ENCODE data around the gene PIK3C2G.

Gene PIK3C2G

GRCh38 chr12:18294889-18295288, 33.6 kb downstream of the PIK3C2G start:
- no peaks in the 10 kb centered on the region for H3F3A ChIP-seq (ENCODE audit: control insufficient read depth, insufficient read depth)
- no peaks in the 10 kb centered on the region for H3K9me3 ChIP-seq (ENCODE audit: control insufficient read depth, insufficient read depth, low read length)
- TF ChIP-seq EZH2phosphoT487 (IDR thresholded peaks at IDR 0.05; ENCODE audit: borderline replicate concordance, low read length), result no peak
- no peak for TF ChIP-seq CTCF (IDR thresholded peaks at IDR 0.05; ENCODE audit: low read depth, low read length, poor library complexity, severe bottlenecking)
- no peaks in the 10 kb centered on the region for H4K20me1 ChIP-seq (ENCODE audit: control insufficient read depth, insufficient read depth, low read depth, low read length)
- H3K36me3 ChIP-seq (ENCODE audit: control insufficient read depth, low read length), result no peaks in the 10 kb centered on the region
- no peak overlapping the region for H3K27ac ChIP-seq (ENCODE audit: low read depth, low read length)
- H3K27me3 ChIP-seq (ENCODE audit: control insufficient read depth, low read length), result no peaks in the 10 kb centered on the region
- H3K4me2 ChIP-seq (ENCODE audit: low read length), result no peak overlapping the region
- no peaks in the 10 kb centered on the region for H3K4me1 ChIP-seq (ENCODE audit: control insufficient read depth, low read length)
- H3K4me3 ChIP-seq (ENCODE audit: low read length), result no peak overlapping the region
- no peaks in the 10 kb centered on the region for H3K79me2 ChIP-seq (ENCODE audit: control insufficient read depth, low read length)
- H3K9me2 ChIP-seq (replicated peaks; ENCODE audit: control insufficient read depth, low read length), result no peaks in the 10 kb centered on the region

- Histone ChIP-seq H3K4me2 (ENCODE audit: low read length) (no peak overlapping the region), H3K9me2 (replicated peaks; ENCODE audit: control insufficient read depth, low read length) (no peaks in the 10 kb centered on the region), H3K79me2 (ENCODE audit: control insufficient read depth, low read length) (no peaks in the 10 kb centered on the region), H3K4me3 (ENCODE audit: low read length) (no peak overlapping the region), H3K4me1 (ENCODE audit: control insufficient read depth, low read length) (no peaks in the 10 kb centered on the region), H3K36me3 (ENCODE audit: control insufficient read depth, low read length) (no peaks in the 10 kb centered on the region), H3F3A (ENCODE audit: control insufficient read depth, insufficient read depth) (no peaks in the 10 kb centered on the region), H3K9me3 (ENCODE audit: control insufficient read depth, insufficient read depth, low read length) (no peaks in the 10 kb centered on the region), H3K27me3 (ENCODE audit: control insufficient read depth, low read length) (no peaks in the 10 kb centered on the region), H3K27ac (ENCODE audit: low read depth, low read length) (no peak overlapping the region), H4K20me1 (ENCODE audit: control insufficient read depth, insufficient read depth, low read depth, low read length) (no peaks in the 10 kb centered on the region)
- TF ChIP-seq EZH2phosphoT487 (IDR thresholded peaks at IDR 0.05; ENCODE audit: borderline replicate concordance, low read length) (no peak), CTCF (IDR thresholded peaks at IDR 0.05; ENCODE audit: low read depth, low read length, poor library complexity, severe bottlenecking) (no peak)
Measured at GRCh38 chr12:18296201-18296908, 35.0 kb downstream of the PIK3C2G start.

GRCh38 chr12:18296909-18297280, 35.6 kb downstream of the PIK3C2G start:
- H3K79me2 ChIP-seq (ENCODE audit: control insufficient read depth, low read length), result no peaks in the 10 kb centered on the region
- no peak overlapping the region for H3K27ac ChIP-seq (ENCODE audit: low read depth, low read length)
- H3F3A ChIP-seq (ENCODE audit: control insufficient read depth, insufficient read depth), result no peaks in the 10 kb centered on the region
- H3K9me2 ChIP-seq (replicated peaks; ENCODE audit: control insufficient read depth, low read length), result no peaks in the 10 kb centered on the region
- H3K27me3 ChIP-seq (ENCODE audit: control insufficient read depth, low read length), result no peaks in the 10 kb centered on the region
- H3K4me1 ChIP-seq (ENCODE audit: control insufficient read depth, low read length), result no peaks in the 10 kb centered on the region
- H4K20me1 ChIP-seq (ENCODE audit: control insufficient read depth, insufficient read depth, low read depth, low read length), result no peaks in the 10 kb centered on the region
- no peaks in the 10 kb centered on the region for H3K9me3 ChIP-seq (ENCODE audit: control insufficient read depth, insufficient read depth, low read length)
- TF ChIP-seq CTCF (IDR thresholded peaks at IDR 0.05; ENCODE audit: low read depth, low read length, poor library complexity, severe bottlenecking) (no peak), EZH2phosphoT487 (IDR thresholded peaks at IDR 0.05; ENCODE audit: borderline replicate concordance, low read length) (no peak)
- H3K4me3 ChIP-seq (ENCODE audit: low read length), result no peak overlapping the region
- no peak overlapping the region for H3K4me2 ChIP-seq (ENCODE audit: low read length)
- no peaks in the 10 kb centered on the region for H3K36me3 ChIP-seq (ENCODE audit: control insufficient read depth, low read length)
